ENCODE data around the gene PHC2.

The PHC2 gene

DNA sequence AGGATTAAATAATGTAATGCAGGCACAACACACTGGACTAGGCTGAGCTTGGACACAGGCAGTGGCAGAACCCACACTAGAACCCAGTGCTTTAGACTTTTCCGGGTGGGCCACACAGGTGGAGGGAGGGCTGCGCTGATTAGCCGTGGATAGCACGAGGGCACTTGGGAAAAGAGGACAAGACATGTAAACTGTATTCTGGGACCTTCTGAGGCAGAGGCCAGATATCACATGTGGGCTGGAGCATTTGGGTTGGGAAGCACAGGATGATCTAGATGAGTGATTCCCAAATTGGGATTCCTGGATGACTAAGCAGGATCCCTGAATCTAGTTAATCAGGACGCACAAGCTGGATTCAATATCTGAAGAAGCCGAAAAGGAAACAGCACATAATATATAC lies 89.7 kb downstream of the PHC2 start:
- Histone ChIP-seq H3K27ac (ENCODE audit: low read depth, low read length) (peak overlapping the region; percentile 98), H3K27me3 (ENCODE audit: insufficient read depth, low read length) (no peaks in the 10 kb centered on the region), H3K4me1 (ENCODE audit: control insufficient read depth, insufficient read depth, low read length, unreplicated experiment) (peaks cover 98% of the 10 kb centered on the region), H3K79me2 (ENCODE audit: control insufficient read depth, insufficient read depth, low read length, unreplicated experiment) (peaks cover 99% of the 10 kb centered on the region), H3K36me3 (ENCODE audit: insufficient read depth, low read length) (peaks cover 33% of the 10 kb centered on the region), H2AFZ (ENCODE audit: low read length, unreplicated experiment) (no peak overlapping the region), H3K4me3 (ENCODE audit: low read depth, low read length) (peak overlapping the region; percentile 54; the same call in 1 of the 2 replicates)

- Histone ChIP-seq H3K4me3 (ENCODE audit: low read depth, low read length) (peak overlapping the region; percentile 62; the same call in 1 of the 2 replicates), H3K4me1 (ENCODE audit: control insufficient read depth, insufficient read depth, low read length, unreplicated experiment) (peaks cover 98% of the 10 kb centered on the region), H3K27ac (ENCODE audit: low read depth, low read length) (peak overlapping the region; percentile 98), H3K79me2 (ENCODE audit: control insufficient read depth, insufficient read depth, low read length, unreplicated experiment) (peaks cover 99% of the 10 kb centered on the region), H3K36me3 (ENCODE audit: insufficient read depth, low read length) (peaks cover 29% of the 10 kb centered on the region), H3K27me3 (ENCODE audit: insufficient read depth, low read length) (no peaks in the 10 kb centered on the region), H2AFZ (ENCODE audit: low read length, unreplicated experiment) (no peak overlapping the region)
These were observed 91.5 kb downstream of the PHC2 start for GRCh38 chr1:33339413-33339812.

GRCh38 chr1:33338440-33339211 lies 92.3 kb downstream of the PHC2 start:
- peaks cover 99% of the 10 kb centered on the region for H3K79me2 ChIP-seq (ENCODE audit: control insufficient read depth, insufficient read depth, low read length, unreplicated experiment)
- H3K36me3 ChIP-seq (ENCODE audit: insufficient read depth, low read length): peaks cover 28% of the 10 kb centered on the region
- H3K27ac ChIP-seq (ENCODE audit: low read depth, low read length): peak overlapping the region; percentile 98
- H3K4me3 ChIP-seq (ENCODE audit: low read depth, low read length): peak overlapping the region; percentile 62
- no peaks in the 10 kb centered on the region for H3K27me3 ChIP-seq (ENCODE audit: insufficient read depth, low read length)
- peaks cover 97% of the 10 kb centered on the region for H3K4me1 ChIP-seq (ENCODE audit: control insufficient read depth, insufficient read depth, low read length, unreplicated experiment)
- H2AFZ ChIP-seq (ENCODE audit: low read length, unreplicated experiment): no peak overlapping the region

GRCh38 chr1:33338048-33338439 lies 92.9 kb downstream of the PHC2 start:
- Histone ChIP-seq H3K27me3 (ENCODE audit: insufficient read depth, low read length) (no peaks in the 10 kb centered on the region), H2AFZ (ENCODE audit: low read length, unreplicated experiment) (no peak overlapping the region), H3K4me1 (ENCODE audit: control insufficient read depth, insufficient read depth, low read length, unreplicated experiment) (peaks cover 98% of the 10 kb centered on the region), H3K79me2 (ENCODE audit: control insufficient read depth, insufficient read depth, low read length, unreplicated experiment) (peaks cover 99% of the 10 kb centered on the region), H3K27ac (ENCODE audit: low read depth, low read length) (peak overlapping the region; percentile 98), H3K36me3 (ENCODE audit: insufficient read depth, low read length) (peaks cover 32% of the 10 kb centered on the region), H3K4me3 (ENCODE audit: low read depth, low read length) (peak overlapping the region; percentile 62)

GRCh38 chr1:33337441-33337840 lies 93.5 kb downstream of the PHC2 start:
- Histone ChIP-seq H3K27me3 (ENCODE audit: insufficient read depth, low read length) (no peaks in the 10 kb centered on the region), H3K4me1 (ENCODE audit: control insufficient read depth, insufficient read depth, low read length, unreplicated experiment) (peaks cover 98% of the 10 kb centered on the region), H3K36me3 (ENCODE audit: insufficient read depth, low read length) (peaks cover 33% of the 10 kb centered on the region), H3K79me2 (ENCODE audit: control insufficient read depth, insufficient read depth, low read length, unreplicated experiment) (peaks cover 99% of the 10 kb centered on the region), H3K27ac (ENCODE audit: low read depth, low read length) (peak overlapping the region; percentile 98), H2AFZ (ENCODE audit: low read length, unreplicated experiment) (no peak overlapping the region), H3K4me3 (ENCODE audit: low read depth, low read length) (no peak overlapping the region)

DNA sequence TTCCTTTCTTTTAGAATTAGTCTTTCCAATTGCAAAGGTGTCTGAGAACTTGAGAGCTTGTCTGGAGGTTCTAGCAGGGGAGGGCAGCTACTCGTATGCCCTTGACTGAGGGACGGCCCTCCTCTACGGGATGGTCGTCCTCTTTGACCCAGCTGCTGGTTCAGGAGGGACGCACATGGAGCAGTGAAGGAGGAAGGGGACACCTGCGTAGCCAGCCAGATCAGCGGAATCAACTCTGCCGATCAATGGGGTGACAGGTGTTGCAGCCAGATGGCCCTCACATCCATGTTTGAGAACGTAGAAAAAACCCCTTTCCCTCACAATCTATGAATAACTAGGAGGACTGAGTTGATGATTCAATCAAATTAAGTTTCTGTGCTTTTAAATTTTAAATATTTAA lies 94.3 kb downstream of the PHC2 start:
- H3K27ac ChIP-seq (ENCODE audit: low read depth, low read length): peak overlapping the region; percentile 98
- H3K4me3 ChIP-seq (ENCODE audit: low read depth, low read length): no peak overlapping the region
- H3K36me3 ChIP-seq (ENCODE audit: insufficient read depth, low read length): peaks cover 36% of the 10 kb centered on the region
- no peaks in the 10 kb centered on the region for H3K27me3 ChIP-seq (ENCODE audit: insufficient read depth, low read length)
- H3K79me2 ChIP-seq (ENCODE audit: control insufficient read depth, insufficient read depth, low read length, unreplicated experiment): peaks cover 100% of the 10 kb centered on the region
- H2AFZ ChIP-seq (ENCODE audit: low read length, unreplicated experiment): no peak overlapping the region
- peaks cover 98% of the 10 kb centered on the region for H3K4me1 ChIP-seq (ENCODE audit: control insufficient read depth, insufficient read depth, low read length, unreplicated experiment)

DNA sequence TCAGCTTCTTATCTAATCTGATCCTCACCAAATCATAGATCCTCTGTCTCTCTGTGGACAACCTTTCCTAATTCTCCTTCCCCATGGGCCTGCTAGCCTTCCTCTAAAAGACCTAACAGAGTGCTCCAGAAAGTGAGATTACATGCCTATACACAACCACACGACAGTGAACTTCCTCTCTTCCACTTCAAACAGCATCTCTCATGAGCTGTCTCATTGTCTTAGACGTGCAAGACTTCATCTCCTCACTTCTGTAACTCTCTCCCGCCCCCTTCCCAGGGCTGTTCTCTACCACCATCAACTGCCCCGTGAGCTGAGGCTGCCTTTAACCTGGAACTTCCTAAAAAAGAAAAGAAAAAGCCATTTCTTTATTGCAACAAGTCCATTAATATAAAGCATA lies 95.9 kb downstream of the PHC2 start:
- H3K27ac ChIP-seq (ENCODE audit: low read depth, low read length): peak overlapping the region; percentile 92
- no peaks in the 10 kb centered on the region for H3K27me3 ChIP-seq (ENCODE audit: insufficient read depth, low read length)
- no peak overlapping the region for H2AFZ ChIP-seq (ENCODE audit: low read length, unreplicated experiment)
- H3K79me2 ChIP-seq (ENCODE audit: control insufficient read depth, insufficient read depth, low read length, unreplicated experiment): peaks cover 100% of the 10 kb centered on the region
- peaks cover 44% of the 10 kb centered on the region for H3K36me3 ChIP-seq (ENCODE audit: insufficient read depth, low read length)
- peaks cover 90% of the 10 kb centered on the region for H3K4me1 ChIP-seq (ENCODE audit: control insufficient read depth, insufficient read depth, low read length, unreplicated experiment)
- peak overlapping the region; percentile 49 for H3K4me3 ChIP-seq (ENCODE audit: low read depth, low read length)

GRCh38 chr1:33334081-33334552 lies 96.8 kb downstream of the PHC2 start:
- Histone ChIP-seq H3K36me3 (ENCODE audit: insufficient read depth, low read length) (peaks cover 53% of the 10 kb centered on the region), H3K27me3 (ENCODE audit: insufficient read depth, low read length) (no peaks in the 10 kb centered on the region), H3K4me3 (ENCODE audit: low read depth, low read length) (peak overlapping the region; percentile 49), H3K79me2 (ENCODE audit: control insufficient read depth, insufficient read depth, low read length, unreplicated experiment) (peaks cover 93% of the 10 kb centered on the region), H3K27ac (ENCODE audit: low read depth, low read length) (peak overlapping the region; percentile 92), H3K4me1 (ENCODE audit: control insufficient read depth, insufficient read depth, low read length, unreplicated experiment) (peaks cover 88% of the 10 kb centered on the region), H2AFZ (ENCODE audit: low read length, unreplicated experiment) (no peak overlapping the region)

GRCh38 chr1:33332881-33333280 lies 98.0 kb downstream of the PHC2 start:
- Histone ChIP-seq H3K27me3 (ENCODE audit: insufficient read depth, low read length) (no peaks in the 10 kb centered on the region), H3K27ac (ENCODE audit: low read depth, low read length) (peak overlapping the region; percentile 92), H3K79me2 (ENCODE audit: control insufficient read depth, insufficient read depth, low read length, unreplicated experiment) (peaks cover 86% of the 10 kb centered on the region), H3K4me3 (ENCODE audit: low read depth, low read length) (no peak overlapping the region), H3K36me3 (ENCODE audit: insufficient read depth, low read length) (peaks cover 62% of the 10 kb centered on the region), H2AFZ (ENCODE audit: low read length, unreplicated experiment) (no peak overlapping the region), H3K4me1 (ENCODE audit: control insufficient read depth, insufficient read depth, low read length, unreplicated experiment) (peaks cover 86% of the 10 kb centered on the region)

DNA sequence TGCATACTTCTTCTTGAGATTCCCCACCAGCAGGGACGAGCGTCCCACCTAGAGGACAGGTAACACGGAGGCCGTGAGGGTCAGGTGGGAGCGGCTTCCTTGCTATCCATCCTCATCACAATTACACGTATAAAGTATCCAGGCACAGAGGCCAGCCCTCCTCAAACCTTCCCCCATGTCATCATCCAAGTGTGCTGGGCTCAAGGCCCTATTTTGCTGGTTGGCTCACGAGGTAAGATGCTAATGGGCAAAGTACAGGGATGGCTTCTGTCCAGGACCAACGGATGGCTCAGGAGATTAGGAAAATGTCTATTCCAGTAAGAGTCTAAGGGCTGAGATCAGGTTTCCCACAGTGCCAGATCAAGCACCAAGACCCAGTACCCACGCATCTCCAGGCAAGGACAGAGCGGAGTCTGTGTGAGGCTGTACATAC lies 98.5 kb downstream of the PHC2 start:
- Histone ChIP-seq H3K27ac (ENCODE audit: low read depth, low read length) (peak overlapping the region; percentile 92), H3K79me2 (ENCODE audit: control insufficient read depth, insufficient read depth, low read length, unreplicated experiment) (peaks cover 84% of the 10 kb centered on the region), H3K4me3 (ENCODE audit: low read depth, low read length) (no peak overlapping the region), H3K27me3 (ENCODE audit: insufficient read depth, low read length) (no peaks in the 10 kb centered on the region), H3K36me3 (ENCODE audit: insufficient read depth, low read length) (peaks cover 62% of the 10 kb centered on the region), H3K4me1 (ENCODE audit: control insufficient read depth, insufficient read depth, low read length, unreplicated experiment) (peaks cover 85% of the 10 kb centered on the region), H2AFZ (ENCODE audit: low read length, unreplicated experiment) (no peak overlapping the region)
